CD4-positive, alpha-beta T cell treated with Interleukin-17A for 4 hours (primary cell): ENCODE data around the gene TGM5.

Experiments
- DNase-seq: peaks from one replicate; pipeline ENCODE4 v3.0.0-alpha.2; 2020; ENCODE audit warnings: mixed read lengths

Gene TGM5

GRCh38 chr15:43186003-43186353, 80.8 kb downstream of the TGM5 start:
- DNase-seq: no peak

GRCh38 chr15:43185157-43186002, 81.3 kb downstream of the TGM5 start, which contains the start of gene CCNDBP1:
TSS of gene CCNDBP1 (plus strand) at chr15:43185403. CDS start at chr15:43185499, 96 bp downstream.
- DNase-seq: peak; percentile 92

DNA sequence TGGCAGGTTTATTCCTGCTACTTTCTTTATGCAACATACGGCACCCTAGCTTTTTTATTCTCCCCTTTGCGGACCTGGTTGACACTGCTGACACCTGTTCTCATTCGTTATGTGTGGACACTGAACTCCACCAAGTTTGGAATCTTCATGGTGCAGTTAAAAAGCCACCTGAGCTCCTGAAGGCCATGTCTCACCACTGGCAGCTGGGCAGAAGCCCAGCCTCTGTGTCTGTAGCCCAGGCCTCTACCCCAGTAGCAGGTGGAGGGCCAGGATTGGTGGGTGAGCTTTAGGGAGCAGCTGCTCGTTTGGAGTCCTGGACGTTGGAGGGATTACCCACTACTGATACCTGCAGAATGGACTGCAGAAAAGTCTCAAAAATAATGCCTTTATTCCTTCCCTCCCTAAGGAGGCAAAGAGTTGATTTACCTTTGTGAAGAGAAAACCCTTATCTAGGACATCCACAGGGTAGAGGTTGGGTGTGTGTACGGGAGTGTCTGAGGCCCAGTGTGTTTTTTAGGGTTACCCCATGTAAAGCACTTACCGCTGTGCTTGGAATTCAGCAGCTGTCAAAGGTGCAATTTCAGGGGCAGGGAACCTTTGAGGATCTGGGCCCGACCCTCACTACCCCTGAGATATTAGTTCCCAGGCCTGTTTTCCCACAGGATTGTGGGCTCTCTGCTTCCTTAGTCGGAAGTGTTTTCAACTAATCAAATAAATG, 82.2 kb downstream of the TGM5 start:
- peak; percentile 8 for DNase-seq

GRCh38 chr15:43183270-43183669, 83.5 kb downstream of the TGM5 start:
- DNase-seq: no peak
